Neutrophil (primary cell): ENCODE measurements around the gene ITSN2.

ENCODE experiments used
- H3K27ac ChIP-seq: fragments of 200-600 bp; sonication (generic); 2 replicates; pipeline ENCODE4 v1.5.1; 2016; ENCODE audit warnings: mild to moderate bottlenecking, moderate library complexity
- H3K27me3 ChIP-seq: fragments of 200-600 bp; sonication (generic); 2 replicates; pipeline ENCODE4 v1.6.0; 2016; ENCODE audit warnings: mild to moderate bottlenecking
- H3K36me3 ChIP-seq: fragments of 200-600 bp; sonication (generic); 2 replicates; pipeline ENCODE4 v1.5.1; 2017
- H3K4me1 ChIP-seq, 2 experiments: fragments of 200-600 bp in 1 of 2; sonication (generic) in 1 of 2; 1 replicate in 1 of 2; 2 replicates in 1 of 2; pipeline versions ENCODE4 v1.5.1 to v1.6.1; 2013 to 2016; ENCODE audit warnings: low read depth in 1 of 2, low read length in 1 of 2, mild to moderate bottlenecking in 1 of 2, moderate library complexity in 1 of 2; ENCODE audit not compliant: control insufficient read depth in 1 of 2, insufficient read depth in 1 of 2
- H3K4me3 ChIP-seq, 2 experiments: fragments of 200-600 bp in 1 of 2; sonication (generic) in 1 of 2; 1 replicate in 1 of 2; 2 replicates in 1 of 2; pipeline ENCODE4 v1.5.1; 2013 to 2016; ENCODE audit warnings: low read depth in 1 of 2, low read length in 1 of 2, mild to moderate bottlenecking in 1 of 2, moderate library complexity in 1 of 2
- H3K9me3 ChIP-seq: fragments of 200-600 bp; sonication (generic); 2 replicates; pipeline ENCODE4 v1.5.1; 2016
- CTCF ChIP-seq: fragments of 200-600 bp; sonication (generic); IDR thresholded peaks from 2 replicates; pipeline ENCODE4 v1.5.1; 2016; ENCODE audit warnings: antibody characterized with exemption

Gene ITSN2

GRCh38 chr2:24179683-24180082 lies 180.7 kb downstream of the ITSN2 start:
- TF ChIP-seq CTCF: no peak
- H3K36me3 ChIP-seq: no peaks in the 10 kb centered on the region
- no peak overlapping the region for H3K27ac ChIP-seq
- no peaks in the 10 kb centered on the region for H3K4me1 ChIP-seq
- no peak overlapping the region for H3K4me3 ChIP-seq
- no peaks in the 10 kb centered on the region for H3K9me3 ChIP-seq
- peaks cover 10% of the 10 kb centered on the region for H3K27me3 ChIP-seq

DNA sequence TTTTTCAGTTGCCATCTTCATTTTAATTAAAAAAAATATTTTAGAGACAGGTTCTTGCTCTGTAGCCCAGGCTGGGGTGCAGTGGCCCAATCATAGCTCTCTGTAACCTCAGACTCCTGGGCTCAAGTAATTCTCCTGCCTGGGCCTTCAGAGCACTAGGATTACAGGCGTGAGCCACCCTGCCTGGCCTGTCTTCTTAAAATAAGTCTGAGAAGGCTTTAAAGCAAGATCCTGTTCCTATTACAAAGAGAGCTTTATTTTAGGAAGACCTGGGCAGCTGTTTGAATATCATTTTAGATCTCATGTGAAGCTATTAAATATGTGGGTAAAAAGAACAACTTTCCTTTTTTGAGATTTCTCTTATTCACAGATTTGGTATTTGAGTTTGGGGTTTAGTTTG lies 184.0 kb downstream of the ITSN2 start:
- no peak for TF ChIP-seq CTCF
- Histone ChIP-seq H3K27me3 (peaks cover 20% of the 10 kb centered on the region), H3K27ac (no peak overlapping the region), H3K36me3 (no peaks in the 10 kb centered on the region), H3K4me1 (no peaks in the 10 kb centered on the region), H3K4me3 (no peak overlapping the region), H3K9me3 (no peaks in the 10 kb centered on the region)

DNA sequence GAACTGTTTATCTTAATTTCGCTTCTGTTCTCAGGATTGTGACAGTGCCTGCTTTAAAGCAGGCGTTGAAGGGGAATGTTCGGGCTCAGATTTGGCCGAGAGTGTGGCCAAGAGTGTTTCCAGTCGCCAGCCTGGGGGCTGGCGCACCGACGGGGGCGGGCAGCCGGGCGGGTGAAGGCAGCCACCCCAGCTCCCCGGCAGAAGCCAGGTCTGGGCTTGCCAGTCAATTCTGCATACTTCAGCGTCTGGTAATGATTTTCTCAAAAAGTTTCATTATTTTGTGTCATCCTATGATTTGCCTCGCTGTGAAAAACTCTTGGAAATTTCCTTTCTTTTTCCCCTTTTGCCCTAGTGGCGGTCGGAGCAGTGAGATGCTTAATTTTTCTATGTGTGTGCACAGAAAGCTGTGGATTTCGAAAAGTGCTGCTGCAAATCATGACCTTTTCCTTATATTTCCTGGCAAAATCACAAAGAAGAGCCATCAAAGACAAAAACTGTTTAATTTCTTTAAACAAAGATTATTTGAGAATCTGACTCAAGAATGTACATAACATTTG lies 184.6 kb downstream of the ITSN2 start:
- Histone ChIP-seq H3K9me3 (no peaks in the 10 kb centered on the region), H3K27me3 (peaks cover 20% of the 10 kb centered on the region), H3K27ac (no peak overlapping the region), H3K36me3 (no peaks in the 10 kb centered on the region), H3K4me1 (no peaks in the 10 kb centered on the region), H3K4me3 (no peak overlapping the region)
- no peak for TF ChIP-seq CTCF

DNA sequence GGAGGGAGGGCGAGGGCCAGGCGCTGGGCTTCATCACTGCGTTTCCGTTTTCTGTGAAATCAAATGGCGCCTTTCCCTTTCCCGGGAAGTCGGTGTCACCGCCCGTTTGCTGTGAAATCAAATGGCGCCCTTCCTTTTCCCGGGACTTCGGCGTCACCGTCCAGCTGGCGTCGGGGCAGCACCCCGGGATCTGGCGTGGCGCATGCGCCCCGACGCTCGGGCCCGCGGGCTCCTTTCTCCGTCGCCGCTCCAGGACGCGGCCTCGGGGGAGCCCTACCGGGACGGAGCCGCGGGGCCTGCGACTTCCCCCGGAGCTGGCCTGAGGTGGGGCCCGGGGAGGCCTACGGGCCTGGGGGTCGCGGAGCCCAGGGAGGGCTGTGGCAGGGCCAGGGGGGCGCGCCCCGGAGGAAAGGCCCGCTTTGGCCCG lies 185.5 kb downstream of the ITSN2 start, which contains the start of gene FAM228A:
TSS of gene FAM228A (plus strand) at position 203 of the 427 bp plus-strand sequence. CDS start 428 bp downstream, outside the sequence.
- Histone ChIP-seq H3K36me3 (no peaks in the 10 kb centered on the region), H3K27me3 (peaks cover 20% of the 10 kb centered on the region), H3K9me3 (no peaks in the 10 kb centered on the region), H3K27ac (no peak within 1 kb of the TSS), H3K4me3 (no peak within 1 kb of the TSS), H3K4me1 (no peaks in the 10 kb centered on the region)
- TF ChIP-seq CTCF: no peak

- TF ChIP-seq CTCF: no peak
- Histone ChIP-seq H3K9me3 (no peaks in the 10 kb centered on the region), H3K27ac (no peak overlapping the region), H3K27me3 (peaks cover 4% of the 10 kb centered on the region), H3K36me3 (no peaks in the 10 kb centered on the region), H3K4me1 (no peaks in the 10 kb centered on the region), H3K4me3 (no peak overlapping the region)
These were observed 191.3 kb downstream of the ITSN2 start for GRCh38 chr2:24169023-24169422.
